Measurements from ENCODE around the gene SPNS3.

The SPNS3 gene

DNA sequence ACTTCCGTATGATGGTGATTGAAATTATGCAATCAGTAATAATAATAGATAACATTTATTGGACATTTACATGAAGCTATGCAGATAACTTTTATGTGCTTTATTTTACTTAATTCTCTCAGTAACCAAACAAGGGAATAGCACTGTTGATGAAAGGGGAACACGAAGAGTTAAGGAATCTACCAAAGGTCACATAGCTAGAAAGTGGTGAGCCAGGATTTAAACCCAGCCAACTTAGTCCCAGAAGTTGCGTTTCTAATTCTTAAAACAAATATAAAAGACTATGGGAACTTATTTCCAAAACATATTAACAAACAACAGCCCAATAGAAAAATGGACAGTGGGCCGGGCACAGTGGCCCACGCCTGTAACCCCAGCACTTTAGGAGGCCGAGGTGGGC lies 9.7 kb downstream of the SPNS3 start:
- no peak overlapping the region for H3K4me2 ChIP-seq (ENCODE audit: low read length)
- H3K36me3 ChIP-seq (ENCODE audit: insufficient read depth, low read length): no peaks in the 10 kb centered on the region
- no peaks in the 10 kb centered on the region for H3K79me2 ChIP-seq (ENCODE audit: insufficient read depth, low read length)
- H3K9me3 ChIP-seq (ENCODE audit: low read length): no peaks in the 10 kb centered on the region
- no peak overlapping the region for H3K4me3 ChIP-seq (ENCODE audit: low read depth, low read length, poor library complexity, severe bottlenecking)
- no peak overlapping the region for H2AFZ ChIP-seq (ENCODE audit: low read length)
- H3K9me2 ChIP-seq (ENCODE audit: low read depth, low read length): no peaks in the 10 kb centered on the region
- no peaks in the 10 kb centered on the region for H3F3A ChIP-seq (ENCODE audit: insufficient read depth, low read length)
- TF ChIP-seq EZH2 (IDR thresholded peaks at IDR 0.05; ENCODE audit: borderline replicate concordance, low read length): no peak
- TF ChIP-seq, protein P1, sequence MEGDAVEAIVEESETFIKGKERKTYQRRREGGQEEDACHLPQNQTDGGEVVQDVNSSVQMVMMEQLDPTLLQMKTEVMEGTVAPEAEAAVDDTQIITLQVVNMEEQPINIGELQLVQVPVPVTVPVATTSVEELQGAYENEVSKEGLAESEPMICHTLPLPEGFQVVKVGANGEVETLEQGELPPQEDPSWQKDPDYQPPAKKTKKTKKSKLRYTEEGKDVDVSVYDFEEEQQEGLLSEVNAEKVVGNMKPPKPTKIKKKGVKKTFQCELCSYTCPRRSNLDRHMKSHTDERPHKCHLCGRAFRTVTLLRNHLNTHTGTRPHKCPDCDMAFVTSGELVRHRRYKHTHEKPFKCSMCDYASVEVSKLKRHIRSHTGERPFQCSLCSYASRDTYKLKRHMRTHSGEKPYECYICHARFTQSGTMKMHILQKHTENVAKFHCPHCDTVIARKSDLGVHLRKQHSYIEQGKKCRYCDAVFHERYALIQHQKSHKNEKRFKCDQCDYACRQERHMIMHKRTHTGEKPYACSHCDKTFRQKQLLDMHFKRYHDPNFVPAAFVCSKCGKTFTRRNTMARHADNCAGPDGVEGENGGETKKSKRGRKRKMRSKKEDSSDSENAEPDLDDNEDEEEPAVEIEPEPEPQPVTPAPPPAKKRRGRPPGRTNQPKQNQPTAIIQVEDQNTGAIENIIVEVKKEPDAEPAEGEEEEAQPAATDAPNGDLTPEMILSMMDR (IDR thresholded peaks at IDR 0.05; ENCODE audit: low read length): no peak
- H3K27ac ChIP-seq (ENCODE audit: low read depth, low read length, poor library complexity, severe bottlenecking): no peak overlapping the region
- H3K27me3 ChIP-seq (ENCODE audit: insufficient read depth, low read length): peaks cover 5% of the 10 kb centered on the region; the same call in 1 of the 2 replicates
- no peak overlapping the region for H3K9ac ChIP-seq (ENCODE audit: low read length)
- no peaks in the 10 kb centered on the region for H3K4me1 ChIP-seq (ENCODE audit: insufficient read depth, low read length, severe bottlenecking)
- H4K20me1 ChIP-seq (ENCODE audit: insufficient read depth, low read length): no peaks in the 10 kb centered on the region

GRCh38 chr17:4444782-4445473 lies 11.2 kb downstream of the SPNS3 start:
- no peaks in the 10 kb centered on the region for H3K9me3 ChIP-seq (ENCODE audit: low read length)
- no peak overlapping the region for H3K4me2 ChIP-seq (ENCODE audit: low read length)
- peaks cover 8% of the 10 kb centered on the region; the same call in 1 of the 2 replicates for H3K27me3 ChIP-seq (ENCODE audit: insufficient read depth, low read length)
- no peaks in the 10 kb centered on the region for H3K36me3 ChIP-seq (ENCODE audit: insufficient read depth, low read length)
- no peaks in the 10 kb centered on the region for H3K79me2 ChIP-seq (ENCODE audit: insufficient read depth, low read length)
- H3F3A ChIP-seq (ENCODE audit: insufficient read depth, low read length): no peaks in the 10 kb centered on the region
- no peaks in the 10 kb centered on the region for H3K9me2 ChIP-seq (ENCODE audit: low read depth, low read length)
- H2AFZ ChIP-seq (ENCODE audit: low read length): no peak overlapping the region
- TF ChIP-seq, protein P1 (IDR thresholded peaks at IDR 0.05; ENCODE audit: low read length): no peak
- no peak for TF ChIP-seq EZH2 (IDR thresholded peaks at IDR 0.05; ENCODE audit: borderline replicate concordance, low read length)
- H3K9ac ChIP-seq (ENCODE audit: low read length): no peak overlapping the region
- H3K4me1 ChIP-seq (ENCODE audit: insufficient read depth, low read length, severe bottlenecking): no peaks in the 10 kb centered on the region
- no peak overlapping the region for H3K27ac ChIP-seq (ENCODE audit: low read depth, low read length, poor library complexity, severe bottlenecking)
- H4K20me1 ChIP-seq (ENCODE audit: insufficient read depth, low read length): no peaks in the 10 kb centered on the region
- H3K4me3 ChIP-seq (ENCODE audit: low read depth, low read length, poor library complexity, severe bottlenecking): no peak overlapping the region

- peaks cover 8% of the 10 kb centered on the region; the same call in 1 of the 2 replicates for H3K27me3 ChIP-seq (ENCODE audit: insufficient read depth, low read length)
- H3K9me3 ChIP-seq (ENCODE audit: low read length): no peaks in the 10 kb centered on the region
- H3F3A ChIP-seq (ENCODE audit: insufficient read depth, low read length): no peaks in the 10 kb centered on the region
- H4K20me1 ChIP-seq (ENCODE audit: insufficient read depth, low read length): no peaks in the 10 kb centered on the region
- TF ChIP-seq EZH2 (IDR thresholded peaks at IDR 0.05; ENCODE audit: borderline replicate concordance, low read length): no peak
- TF ChIP-seq, protein P1 (IDR thresholded peaks at IDR 0.05; ENCODE audit: low read length): no peak
- H3K4me1 ChIP-seq (ENCODE audit: insufficient read depth, low read length, severe bottlenecking): no peaks in the 10 kb centered on the region
- no peak overlapping the region for H3K4me3 ChIP-seq (ENCODE audit: low read depth, low read length, poor library complexity, severe bottlenecking)
- H3K4me2 ChIP-seq (ENCODE audit: low read length): no peak overlapping the region
- no peak overlapping the region for H2AFZ ChIP-seq (ENCODE audit: low read length)
- H3K79me2 ChIP-seq (ENCODE audit: insufficient read depth, low read length): no peaks in the 10 kb centered on the region
- H3K27ac ChIP-seq (ENCODE audit: low read depth, low read length, poor library complexity, severe bottlenecking): no peak overlapping the region
- no peaks in the 10 kb centered on the region for H3K9me2 ChIP-seq (ENCODE audit: low read depth, low read length)
- H3K9ac ChIP-seq (ENCODE audit: low read length): no peak overlapping the region
- H3K36me3 ChIP-seq (ENCODE audit: insufficient read depth, low read length): no peaks in the 10 kb centered on the region
Observed at GRCh38 chr17:4445731-4446130, 12.0 kb downstream of the SPNS3 start.

All from OCI-LY1 (cell line).